CD4-positive, CD25-positive, alpha-beta regulatory T cell (primary cell): Measurements from ENCODE around the gene TMEM120B. TPM values are rescaled to one million over a fixed set of nuclear protein-coding genes. Genes with fewer than 3 reads are reported as not detected.

Experiments
- ATAC-seq, 2 donors: fragments of 150-1000 bp; cut with Tn5 transposase; one replicate each; pipeline ENCODE4 v1.10.0; 2021; ENCODE audit warnings: low read depth in 2 of 2, moderate number of reproducible peaks in 2 of 2, moderate library complexity in 1 of 2
- DNase-seq, 3 donors: peaks; one replicate each; pipeline versions ENCODE4 v3.0.0 to v3.0.0-alpha.2; 2012 to 2022; ENCODE audit warnings: mixed read lengths in 1 of 3
- H3K27ac ChIP-seq: one replicate; pipeline ENCODE4 v1.7.0; 2013; ENCODE audit warnings: mild to moderate bottlenecking, low read length; ENCODE audit not compliant: insufficient read depth, poor library complexity, severe bottlenecking
- H3K27me3 ChIP-seq: one replicate; pipeline ENCODE4 v1.7.0; 2013; ENCODE audit warnings: low read length; ENCODE audit not compliant: control insufficient read depth, insufficient read depth
- H3K36me3 ChIP-seq: one replicate; pipeline ENCODE4 v1.7.0; 2013; ENCODE audit warnings: mild to moderate bottlenecking, low read length, moderate library complexity; ENCODE audit not compliant: control insufficient read depth, insufficient read depth
- H3K4me1 ChIP-seq: 2 replicates; pipeline ENCODE4 v1.7.0; 2013; ENCODE audit warnings: mild to moderate bottlenecking, low read length; ENCODE audit not compliant: insufficient read depth, control insufficient read depth, poor library complexity, severe bottlenecking
- H3K4me3 ChIP-seq: one replicate; pipeline ENCODE4 v1.7.0; 2013; ENCODE audit warnings: low read depth, mild to moderate bottlenecking, low read length, moderate library complexity
- H3K9me3 ChIP-seq, 2 experiments: 1 replicate in 1 of 2; 2 replicates in 1 of 2; pipeline ENCODE4 v1.7.0; 2013; ENCODE audit warnings: low read length in 2 of 2, mild to moderate bottlenecking in 1 of 2, moderate library complexity in 1 of 2; ENCODE audit not compliant: control insufficient read depth in 2 of 2
- H3K27ac Mint-ChIP-seq, 3 donors: one replicate each; pipeline ENCODE4 v1.8.0; 2020 to 2022; ENCODE audit warnings: mild to moderate bottlenecking in 3 of 3, mixed read lengths in 3 of 3, moderate library complexity in 2 of 3
- H3K27me3 Mint-ChIP-seq: one replicate; pipeline ENCODE4 v1.8.0; 2022; ENCODE audit warnings: mild to moderate bottlenecking, mixed read lengths
- H3K36me3 Mint-ChIP-seq: one replicate; pipeline ENCODE4 v1.8.0; 2020; ENCODE audit warnings: mixed read lengths
- H3K4me1 Mint-ChIP-seq, 4 donors: one replicate each; pipeline ENCODE4 v1.8.0; 2020 to 2022; ENCODE audit warnings: mixed read lengths in 4 of 4, mild to moderate bottlenecking in 1 of 4
- H3K4me3 Mint-ChIP-seq, 4 donors: one replicate each; pipeline ENCODE4 v1.8.0; 2020 to 2022; ENCODE audit warnings: mild to moderate bottlenecking in 4 of 4, mixed read lengths in 4 of 4, moderate library complexity in 3 of 4
- H3K9me3 Mint-ChIP-seq, 7 donors: one replicate each; pipeline ENCODE4 v1.8.0; 2020 to 2022; ENCODE audit warnings: mixed read lengths in 7 of 7, mild to moderate bottlenecking in 3 of 7, moderate library complexity in 2 of 7
- polyA plus RNA-seq, 4 donors: library from polyadenylated mRNA; unstranded; fragments of 300-500 nt; fragmentation: Illumina TruSeq; gene quantifications; one replicate each; pipeline ENCODE4 v1.2.3, GENCODE V29; 2021
- total RNA-seq: library from RNA; stranded (reverse); gene quantifications from one replicate; pipeline ENCODE4 v1.2.3, GENCODE V29; 2022

The TMEM120B gene
- total and polyA plus RNA-seq, 5 donors from 2014 or later = 2.6 to 7.5 (median 2.7) TPM

DNA sequence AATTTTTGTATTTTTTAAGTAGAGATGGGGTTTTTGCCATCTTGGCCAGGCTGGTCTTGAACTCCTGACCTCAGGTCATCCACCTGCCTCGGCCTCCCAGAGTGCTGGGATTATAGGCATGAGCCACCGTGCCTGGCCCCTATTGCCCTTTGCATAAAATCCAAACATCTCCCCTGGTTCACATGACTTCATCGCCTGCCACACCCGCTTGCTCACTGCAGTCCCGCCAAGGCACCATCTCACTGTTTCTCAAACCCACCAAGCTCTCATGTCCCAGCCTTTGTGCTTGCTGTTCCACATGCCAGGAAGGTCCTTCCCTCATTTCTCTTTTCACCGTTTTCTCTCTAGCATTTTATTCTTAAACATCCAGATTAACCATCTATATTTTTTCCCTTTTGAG lies 71.2 kb downstream of the TMEM120B start:
- no peak for ATAC-seq
- DNase-seq = no peak
- no peaks in the 10 kb centered on the region for H3K27me3 ChIP-seq
- H3K36me3 ChIP-seq = peaks cover 29% of the 10 kb centered on the region
- peak overlapping the region; percentile 98 for H3K27ac ChIP-seq
- H3K4me1 ChIP-seq = peaks cover 80% of the 10 kb centered on the region
- H3K4me3 Mint-ChIP-seq = peak overlapping the region; percentile 79 to 90 (median 84)
- H3K36me3 Mint-ChIP-seq = peaks cover 26% of the 10 kb centered on the region
- H3K27ac Mint-ChIP-seq = peak overlapping the region; percentile 85 to 100 (median 97)
- H3K4me1 Mint-ChIP-seq = peaks cover 25 to 83% (median 47%) of the 10 kb centered on the region in 4 donors
- H3K27me3 Mint-ChIP-seq = no peaks in the 10 kb centered on the region
- H3K9me3 ChIP-seq = no peaks in the 10 kb centered on the region
- no peaks in the 10 kb centered on the region for H3K9me3 Mint-ChIP-seq
- peak overlapping the region; percentile 6 for H3K4me3 ChIP-seq

GRCh38 chr12:121784460-121784859 lies 71.9 kb downstream of the TMEM120B start:
- peak overlapping the region; percentile 78 for H3K4me3 ChIP-seq
- Mint-ChIP-seq H3K36me3 (peaks cover 25% of the 10 kb centered on the region), H3K9me3 (no peaks in the 10 kb centered on the region), H3K27ac (peak overlapping the region; percentile 85 to 100 (median 97)), H3K4me3 (peak overlapping the region; percentile 79 to 93 (median 88)), H3K27me3 (no peaks in the 10 kb centered on the region), H3K4me1 (peaks cover 25 to 85% (median 51%) of the 10 kb centered on the region in 4 donors)
- H3K4me1 ChIP-seq = peaks cover 87% of the 10 kb centered on the region
- H3K27me3 ChIP-seq = no peaks in the 10 kb centered on the region
- peaks cover 22% of the 10 kb centered on the region for H3K36me3 ChIP-seq
- no peak for DNase-seq
- H3K27ac ChIP-seq = peak overlapping the region; percentile 98
- H3K9me3 ChIP-seq = no peaks in the 10 kb centered on the region
- ATAC-seq = no peak

DNA sequence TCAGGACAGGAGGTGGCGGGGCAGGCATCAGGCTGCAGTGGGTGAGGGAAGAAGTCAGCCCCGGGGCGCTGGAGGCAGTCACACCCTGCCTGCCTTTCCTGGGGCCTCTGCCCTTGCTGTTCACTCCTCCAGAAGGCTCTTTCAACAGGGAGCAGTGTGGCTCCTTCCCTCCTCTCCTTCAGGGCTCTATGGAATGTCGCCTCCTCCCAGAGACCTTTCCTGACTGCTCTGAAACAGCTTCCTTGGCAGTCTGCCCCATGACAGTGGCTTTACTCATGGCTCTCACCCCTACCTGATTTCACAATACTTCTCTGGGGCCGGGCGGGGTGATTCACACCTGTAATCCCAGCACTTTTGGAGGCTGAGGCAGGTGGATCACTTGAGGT lies 73.9 kb downstream of the TMEM120B start:
- Histone ChIP-seq H3K27me3 (no peaks in the 10 kb centered on the region), H3K9me3 (no peaks in the 10 kb centered on the region), H3K36me3 (peaks cover 6% of the 10 kb centered on the region), H3K27ac (peak overlapping the region; percentile 98), H3K4me1 (peaks cover 97% of the 10 kb centered on the region), H3K4me3 (peak overlapping the region; percentile 62)
- Mint-ChIP-seq H3K9me3 (no peaks in the 10 kb centered on the region), H3K27ac (peak overlapping the region; percentile 97 to 100 (median 99)), H3K36me3 (peaks cover 21% of the 10 kb centered on the region), H3K4me3 (peak overlapping the region; percentile 85 to 93 (median 92)), H3K4me1 (peaks cover 25 to 95% (median 63%) of the 10 kb centered on the region in 4 donors), H3K27me3 (no peaks in the 10 kb centered on the region)
- ATAC-seq (no peak), DNase-seq (peak in 1 of 3 donors; percentile 60)

DNA sequence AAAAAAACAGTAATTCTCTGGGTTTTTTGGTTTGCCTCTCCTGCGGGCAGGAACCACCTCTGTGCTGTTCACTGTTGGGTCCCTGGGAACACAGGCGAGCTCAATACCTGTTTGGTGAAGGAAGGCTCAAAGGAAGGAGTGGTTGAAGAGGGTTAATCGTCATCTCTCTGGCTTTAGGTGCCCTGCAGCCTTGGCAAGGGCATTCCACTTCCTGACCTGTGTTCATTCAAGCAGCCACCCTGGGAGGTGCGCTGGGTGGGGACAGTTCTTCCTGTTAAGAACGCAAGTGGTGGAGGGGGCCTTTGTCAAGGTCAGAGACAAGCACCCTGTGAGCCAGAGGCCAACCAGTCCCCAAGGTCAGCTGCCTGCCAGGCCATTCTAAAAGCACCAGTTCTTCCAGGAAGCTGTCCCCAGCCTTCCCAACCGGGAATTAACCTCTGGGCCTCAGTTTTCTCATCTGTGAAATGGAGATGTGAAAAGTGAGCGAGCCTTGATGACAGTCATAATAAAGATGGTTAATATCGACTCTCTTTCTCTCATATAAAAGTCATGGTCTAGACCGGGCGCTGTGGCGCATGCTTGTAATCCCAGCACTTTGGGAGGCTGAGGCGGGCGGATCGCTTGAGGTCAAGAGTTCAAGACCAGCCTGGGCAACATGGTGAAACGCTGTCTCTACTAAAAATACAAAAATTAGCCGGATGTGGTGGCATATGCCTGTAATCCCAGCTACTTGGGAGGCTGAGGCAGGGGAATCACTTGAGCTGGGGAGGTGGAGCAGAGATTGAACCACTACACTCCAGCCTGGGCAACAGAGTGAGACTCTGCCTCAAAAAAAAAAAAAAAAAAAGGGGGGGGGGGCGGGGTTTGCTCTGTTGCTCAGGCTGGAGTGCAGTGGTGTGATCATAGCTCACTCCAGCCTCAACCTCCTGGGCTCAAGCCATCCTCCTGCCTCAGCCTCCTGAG lies 74.8 kb downstream of the TMEM120B start:
- peak overlapping the region; percentile 90 to 97 (median 93) for H3K4me3 Mint-ChIP-seq
- Histone ChIP-seq H3K27ac (peak overlapping the region; percentile 98), H3K4me1 (peaks cover 97% of the 10 kb centered on the region), H3K36me3 (peaks cover 7% of the 10 kb centered on the region), H3K27me3 (no peaks in the 10 kb centered on the region), H3K9me3 (no peaks in the 10 kb centered on the region), H3K4me3 (peak overlapping the region; percentile 74)
- H3K27me3 Mint-ChIP-seq = no peaks in the 10 kb centered on the region
- peak overlapping the region; percentile 97 to 100 (median 99) for H3K27ac Mint-ChIP-seq
- DNase-seq (peak in 2 of 3 donors; percentile 58 to 86), ATAC-seq (no peak)
- H3K9me3 Mint-ChIP-seq = no peaks in the 10 kb centered on the region
- H3K4me1 Mint-ChIP-seq = peaks cover 19 to 93% (median 56%) of the 10 kb centered on the region in 4 donors
- peaks cover 15% of the 10 kb centered on the region for H3K36me3 Mint-ChIP-seq

DNA sequence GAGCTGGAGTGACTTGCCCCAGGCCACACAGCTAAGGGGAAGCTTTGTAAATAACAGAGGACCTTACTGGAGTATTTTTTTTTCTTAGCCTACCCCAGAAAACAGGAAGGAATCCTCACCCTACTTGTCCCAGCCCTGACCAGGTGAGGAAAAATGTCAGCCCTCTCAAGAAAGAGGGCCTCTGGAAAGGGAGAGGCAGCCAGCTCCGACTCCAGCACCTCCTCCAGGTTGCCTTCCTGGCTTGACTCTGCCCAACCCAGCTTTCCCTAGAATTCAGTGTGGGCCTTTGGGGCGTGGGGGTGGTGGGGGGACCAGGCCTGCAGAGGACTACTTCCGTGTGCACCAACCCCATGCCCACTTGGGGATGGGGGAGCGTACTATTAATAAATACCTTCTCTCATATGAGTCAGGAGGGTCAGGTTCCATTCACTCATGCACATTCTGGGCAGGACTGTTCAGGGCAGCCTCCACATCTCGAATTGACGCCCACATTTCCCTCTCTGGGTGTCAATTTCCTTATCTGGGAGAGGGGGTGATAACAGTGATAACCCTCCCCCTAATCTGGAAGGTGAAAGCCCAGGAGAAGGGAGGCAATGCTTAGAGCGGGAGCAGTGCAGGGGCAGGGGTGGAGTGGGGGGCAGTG lies 75.7 kb downstream of the TMEM120B start:
- H3K4me1 Mint-ChIP-seq = peaks cover 19 to 86% (median 52%) of the 10 kb centered on the region in 4 donors
- ATAC-seq (no peak), DNase-seq (no peak)
- H3K9me3 ChIP-seq = no peaks in the 10 kb centered on the region
- peak overlapping the region; percentile 90 to 97 (median 94) for H3K4me3 Mint-ChIP-seq
- H3K36me3 Mint-ChIP-seq = peaks cover 15% of the 10 kb centered on the region
- H3K27me3 ChIP-seq = no peaks in the 10 kb centered on the region
- peak overlapping the region; percentile 74 for H3K4me3 ChIP-seq
- H3K27ac Mint-ChIP-seq = peak overlapping the region; percentile 97 to 100 (median 99)
- H3K36me3 ChIP-seq = peaks cover 4% of the 10 kb centered on the region
- H3K9me3 Mint-ChIP-seq = no peaks in the 10 kb centered on the region
- peaks cover 92% of the 10 kb centered on the region for H3K4me1 ChIP-seq
- H3K27ac ChIP-seq = peak overlapping the region; percentile 98
- H3K27me3 Mint-ChIP-seq = no peaks in the 10 kb centered on the region

- Mint-ChIP-seq H3K9me3 (no peaks in the 10 kb centered on the region), H3K36me3 (peaks cover 11% of the 10 kb centered on the region), H3K27me3 (no peaks in the 10 kb centered on the region), H3K4me1 (peaks cover 13 to 77% (median 48%) of the 10 kb centered on the region in 4 donors), H3K4me3 (peak overlapping the region; percentile 90 to 97 (median 94)), H3K27ac (peak overlapping the region; percentile 99 to 100 (median 99))
- no peaks in the 10 kb centered on the region for H3K27me3 ChIP-seq
- no peaks in the 10 kb centered on the region for H3K9me3 ChIP-seq
- ATAC-seq (peak; percentile 0), DNase-seq (peak; percentile 44 to 73 (median 50))
- peaks cover 91% of the 10 kb centered on the region for H3K4me1 ChIP-seq
- peaks cover 4% of the 10 kb centered on the region for H3K36me3 ChIP-seq
- H3K4me3 ChIP-seq = peak overlapping the region; percentile 74
- H3K27ac ChIP-seq = peak overlapping the region; percentile 98
Observed at GRCh38 chr12:121789233-121789781, 76.8 kb downstream of the TMEM120B start.
